Stimulated activated CD8-positive, alpha-beta memory T cell treated with anti-CD3 and anti-CD28 coated beads, Interleukin-7, amount 100 ng/mL, for 4 hours (primary cell): Measurements from ENCODE around the gene LHX1.
A peak's percentile ranks its signal among the peaks of the same experiment; 100 is the strongest.

ENCODE experiments used
- DNase-seq, 2 donors: peaks; one replicate each; pipeline ENCODE4 v3.0.0-alpha.2; 2020; ENCODE audit warnings: low read depth in 2 of 2

Gene LHX1

GRCh38 chr17:36922175-36922574 lies 15.1 kb upstream of the LHX1 start:
- no peak for DNase-seq

DNA sequence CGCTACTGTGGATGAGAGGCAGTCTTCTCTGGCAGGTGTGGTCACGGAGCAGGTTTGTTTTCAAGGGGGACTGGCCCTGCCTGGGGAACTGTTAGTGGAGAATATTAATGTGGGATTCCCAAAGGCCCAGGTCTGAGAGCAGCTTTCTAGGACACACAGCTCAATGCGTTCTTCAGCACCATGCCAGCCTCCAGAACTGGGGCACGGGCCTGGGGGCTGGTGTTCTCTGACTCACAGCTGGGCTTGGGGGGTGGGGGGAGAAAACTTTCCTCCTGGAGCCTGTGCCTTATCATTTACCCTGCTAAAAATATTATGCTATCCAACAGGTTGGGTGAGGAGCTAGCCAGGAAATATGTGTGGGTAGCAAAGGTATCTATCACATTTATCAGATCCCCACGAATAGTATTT lies 13.5 kb upstream of the LHX1 start:
- DNase-seq: no peak

- DNase-seq: no peak
Measured at GRCh38 chr17:36926226-36926625, 11.0 kb upstream of the LHX1 start.

GRCh38 chr17:36926701-36927100 lies 10.6 kb upstream of the LHX1 start:
- DNase-seq: no peak

DNA sequence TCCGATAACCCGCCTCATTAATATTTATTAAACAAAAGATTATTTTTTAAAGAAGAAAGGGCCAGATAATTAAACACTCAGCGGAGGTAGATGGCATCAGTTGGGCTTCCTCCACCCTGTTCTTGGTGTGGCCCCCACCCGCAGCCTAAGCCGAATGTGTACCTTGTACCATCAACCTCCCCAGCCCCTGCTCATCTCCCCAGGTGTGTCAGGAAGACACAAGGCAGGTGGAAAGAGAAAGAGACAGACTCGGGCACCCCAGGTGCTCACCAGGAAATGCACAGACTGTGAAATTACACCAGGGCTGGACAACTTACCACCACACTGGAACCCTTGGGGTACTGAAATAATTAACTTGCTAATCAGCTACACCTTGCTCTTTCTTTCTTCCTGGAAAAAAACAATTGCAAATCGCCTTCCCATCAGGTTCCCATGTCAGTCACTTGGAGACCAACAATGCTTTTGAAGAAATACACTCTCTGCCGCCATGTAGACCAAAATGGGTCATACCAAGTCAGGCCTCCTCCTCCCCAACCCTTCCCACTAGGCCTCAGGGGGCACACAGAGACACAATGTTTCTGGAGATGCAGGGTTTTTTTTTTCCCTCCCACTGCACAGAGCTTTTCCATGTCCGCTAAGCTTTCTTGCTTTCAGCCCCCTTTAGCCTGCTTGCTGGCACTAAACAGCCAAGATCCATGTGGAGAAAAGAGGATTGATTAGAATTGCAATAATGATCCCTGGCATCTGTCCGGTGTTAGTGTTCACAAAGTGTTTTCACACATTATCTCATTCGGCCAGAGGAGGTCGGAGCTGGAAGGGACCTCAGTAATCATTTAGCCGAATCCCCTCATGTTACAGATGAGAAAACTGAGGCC lies 8.6 kb upstream of the LHX1 start:
- no peak for DNase-seq

DNA sequence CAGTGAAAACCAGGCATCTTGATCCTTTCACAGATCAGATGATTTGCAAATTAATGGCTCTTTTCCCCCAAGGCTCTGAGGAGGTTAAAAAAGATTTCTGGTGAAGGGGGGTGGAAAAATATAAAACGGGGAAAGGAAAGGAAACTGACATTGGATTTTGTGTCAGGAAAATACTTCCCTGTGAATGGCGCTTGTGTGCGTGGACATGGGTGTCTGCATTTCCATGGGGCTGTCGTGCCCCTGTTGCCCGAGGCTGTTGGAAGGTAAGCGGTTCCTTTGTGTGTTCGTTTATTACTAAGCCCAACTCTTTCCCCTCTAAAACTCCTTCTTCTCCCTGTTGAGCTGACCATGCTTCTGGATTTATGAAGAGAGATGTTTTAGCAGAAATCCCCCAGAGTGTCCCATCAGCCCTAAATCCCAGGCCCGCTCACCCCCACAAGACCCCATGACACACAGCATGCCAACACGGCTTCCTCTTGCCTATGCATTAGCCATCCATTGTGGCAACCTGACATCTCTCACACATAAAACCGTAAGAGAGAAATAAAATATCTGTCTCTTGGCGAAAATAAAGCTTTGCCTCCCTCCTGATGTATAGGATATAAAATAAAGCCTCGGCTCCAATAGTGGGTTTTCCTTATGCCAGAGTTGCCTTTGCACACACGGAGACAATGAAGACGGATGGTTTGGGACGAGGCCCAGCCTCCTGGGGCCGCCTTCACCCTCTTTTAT lies 7.3 kb upstream of the LHX1 start:
- no peak for DNase-seq

GRCh38 chr17:36930583-36930900 lies 6.7 kb upstream of the LHX1 start:
- no peak for DNase-seq

DNA sequence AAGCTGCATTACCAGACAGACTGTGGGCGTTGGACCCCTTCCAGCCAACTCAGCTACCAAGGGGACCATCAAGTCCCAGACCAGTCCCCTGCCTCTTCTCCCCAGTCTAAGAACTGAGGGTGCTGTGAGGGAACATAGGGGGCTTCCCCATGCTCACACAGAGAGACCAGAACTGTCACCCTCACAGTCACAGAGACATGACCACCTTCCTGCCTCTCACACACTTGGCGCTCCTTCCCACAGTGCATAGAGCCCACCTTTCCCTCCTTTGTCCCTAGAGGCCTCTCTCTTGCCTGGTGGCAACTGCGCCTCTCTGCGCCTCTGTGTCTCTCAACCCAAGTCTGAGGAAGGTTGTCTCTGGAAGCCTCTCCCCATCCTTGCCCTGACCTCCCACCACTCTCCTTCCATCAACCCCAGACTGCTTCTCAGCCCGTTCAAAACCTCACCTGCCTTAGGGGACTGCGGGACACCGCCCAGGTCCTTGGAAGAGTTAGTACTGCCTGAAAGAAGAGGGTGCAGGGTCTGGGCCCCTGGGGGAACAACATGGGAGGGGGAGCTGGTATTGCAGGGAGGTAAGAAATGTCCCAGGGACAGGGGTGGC lies 6.1 kb upstream of the LHX1 start:
- no peak for DNase-seq

- DNase-seq: no peak
Measured at GRCh38 chr17:36931697-36932382, 5.4 kb upstream of the LHX1 start.

- DNase-seq: no peak
Measured at GRCh38 chr17:36932383-36932693, 4.9 kb upstream of the LHX1 start.

GRCh38 chr17:36932694-36933511 lies 4.4 kb upstream of the LHX1 start:
- DNase-seq: no peak

- DNase-seq: no peak
Measured at GRCh38 chr17:36933512-36934143, 3.6 kb upstream of the LHX1 start.

- no peak for DNase-seq
Measured at GRCh38 chr17:36934144-36934691, 3.1 kb upstream of the LHX1 start.

DNA sequence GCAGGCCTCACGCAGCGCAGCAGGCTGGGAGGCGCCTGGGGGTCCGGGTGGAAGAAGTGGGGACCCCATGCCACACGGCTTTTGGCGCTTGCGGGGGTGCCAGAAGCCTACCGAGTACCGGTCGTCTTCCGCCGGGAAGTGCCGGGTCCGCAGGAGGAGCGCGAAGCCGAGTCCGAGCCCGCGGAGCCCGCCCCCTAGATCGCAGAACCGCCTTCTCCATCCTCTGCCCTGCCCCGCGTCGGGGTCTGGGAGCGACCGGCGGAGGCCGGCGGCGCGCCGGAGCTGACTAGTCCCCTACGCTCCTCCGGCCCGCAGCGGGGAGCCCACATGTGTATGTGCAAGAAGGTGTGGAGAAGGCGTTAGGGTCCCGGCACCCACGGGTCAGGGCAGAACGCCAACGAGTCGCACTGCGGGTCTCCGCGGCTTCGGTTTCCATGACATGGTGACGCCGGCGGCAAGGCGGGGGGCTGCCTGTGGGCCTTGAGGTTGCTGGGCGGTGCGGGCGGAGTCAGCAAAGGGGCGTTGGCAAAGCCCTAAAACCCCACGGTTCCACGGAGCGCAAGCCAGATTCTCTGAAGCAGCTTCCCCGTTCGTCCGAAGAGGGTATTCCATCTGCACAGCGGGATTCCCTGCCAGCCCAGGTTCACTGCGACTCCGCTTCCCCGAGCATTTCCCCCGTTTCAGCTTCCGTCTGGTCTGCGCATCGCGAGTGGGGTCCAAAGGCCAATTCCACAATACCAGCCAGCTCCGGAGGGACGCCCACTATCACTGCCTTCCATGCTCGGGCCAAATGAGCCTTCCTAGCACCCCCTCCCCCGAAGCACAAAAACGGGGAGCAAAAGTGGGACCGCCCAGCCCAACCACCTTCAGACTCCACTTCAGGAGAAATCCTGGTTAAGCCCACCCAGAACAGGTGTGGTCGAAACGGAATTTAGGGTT lies 2.3 kb upstream of the LHX1 start:
- DNase-seq: peak in 1 of 2 donors; percentile 38

GRCh38 chr17:36935671-36936454 lies 1.4 kb upstream of the LHX1 start:
- DNase-seq: no peak

- DNase-seq: no peak
Measured at GRCh38 chr17:36936455-36937000, 747 bp upstream of the LHX1 start.

DNA sequence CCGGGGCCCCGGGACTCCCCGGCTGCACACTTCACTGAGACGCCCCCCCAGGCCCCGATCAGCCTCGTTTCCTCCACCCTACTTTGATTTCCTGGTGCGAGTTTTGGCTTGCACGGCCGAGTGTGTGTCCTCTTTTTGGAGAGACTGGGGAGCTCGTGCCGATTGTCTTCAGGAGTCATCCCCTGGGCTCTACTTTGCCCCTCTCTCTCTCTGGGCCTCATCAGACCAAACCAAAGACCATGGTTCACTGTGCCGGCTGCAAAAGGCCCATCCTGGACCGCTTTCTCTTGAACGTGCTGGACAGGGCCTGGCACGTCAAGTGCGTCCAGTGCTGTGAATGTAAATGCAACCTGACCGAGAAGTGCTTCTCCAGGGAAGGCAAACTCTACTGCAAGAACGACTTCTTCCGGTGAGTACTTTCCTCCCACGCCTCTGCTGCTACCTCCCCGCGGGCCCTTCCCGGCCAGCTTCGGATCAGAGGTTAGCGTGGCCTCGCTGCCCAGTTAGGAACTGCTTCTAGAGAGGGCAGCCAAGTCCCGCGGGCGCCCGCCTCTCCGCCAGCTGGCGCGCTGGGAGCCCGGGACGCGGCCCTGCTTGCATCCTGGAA lies 787 bp downstream of the LHX1 start:
- DNase-seq: no peak

- no peak for DNase-seq
Measured at GRCh38 chr17:36938566-36939051, 1.3 kb downstream of the LHX1 start.
